Activated T-helper 1 cell treated with Interleukin-2 at 50 U/mL for 16 hours (primary cell): Measurements from ENCODE around the gene SPRYD4.
"Not testable (repeated sequence)": the region's sequence is repeated elsewhere in the genome, so short reads cannot be mapped to it uniquely, and the experiment has no call there.

Experiments
- DNase-seq: peaks from one replicate; pipeline ENCODE4 v3.0.0-alpha.2; 2020; ENCODE audit warnings: low read depth

Gene SPRYD4

DNA sequence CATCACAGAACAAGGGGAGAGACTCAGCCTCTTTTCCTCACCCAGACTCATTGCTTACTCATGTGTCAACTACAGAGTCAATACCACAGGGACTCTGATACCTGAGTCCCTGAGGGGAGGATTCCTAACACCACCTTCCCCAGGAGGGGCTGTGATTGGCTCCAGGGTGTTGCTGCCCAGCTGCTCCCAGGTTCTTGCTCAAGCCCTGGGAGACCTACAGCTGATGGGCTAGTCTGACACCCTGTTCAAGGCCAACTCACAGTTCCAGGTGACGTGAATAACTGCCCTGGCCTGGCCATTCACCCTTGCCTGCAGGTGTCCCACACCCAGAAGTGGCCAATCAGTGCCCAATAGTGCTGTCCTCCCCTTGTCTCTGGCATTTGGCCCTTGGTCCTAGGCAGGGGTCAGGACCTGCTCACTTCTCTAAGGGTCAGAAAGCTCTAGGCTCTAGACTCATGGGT lies 8.6 kb downstream of the SPRYD4 start:
- no peak for DNase-seq

DNA sequence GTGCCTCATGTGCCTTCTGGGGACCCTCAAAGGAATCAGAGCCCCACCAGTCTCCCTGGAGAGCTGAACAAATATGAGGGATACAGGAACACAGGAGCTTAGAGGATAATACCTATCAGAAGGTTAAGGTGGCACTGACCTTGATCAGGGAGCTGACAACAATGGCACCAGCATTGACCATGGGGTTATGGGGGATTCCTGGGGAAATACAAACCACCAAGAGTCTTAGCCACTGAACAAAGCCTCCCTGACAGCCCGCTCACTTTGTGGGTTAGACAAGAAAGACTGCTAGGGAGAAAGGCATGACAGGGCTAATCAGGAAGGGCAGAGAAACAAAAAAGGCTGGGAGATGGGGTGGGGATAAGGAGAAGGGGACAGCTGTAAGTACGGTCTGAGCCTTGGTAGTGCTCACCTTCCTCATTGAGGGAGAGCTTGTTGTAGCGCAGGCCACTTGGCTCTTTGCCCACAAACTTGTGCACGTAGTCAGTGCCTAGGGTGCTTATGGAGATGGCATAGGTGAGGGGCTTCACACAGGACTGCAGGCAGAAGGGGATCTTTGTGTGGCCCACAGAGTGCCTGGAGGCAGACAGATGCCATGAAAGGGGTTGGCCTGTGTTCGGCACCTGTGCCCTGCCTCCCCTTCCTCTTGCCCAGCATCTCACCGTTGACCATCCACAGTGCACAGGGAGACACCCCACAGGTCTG lies 9.3 kb downstream of the SPRYD4 start:
- no peak for DNase-seq

DNA sequence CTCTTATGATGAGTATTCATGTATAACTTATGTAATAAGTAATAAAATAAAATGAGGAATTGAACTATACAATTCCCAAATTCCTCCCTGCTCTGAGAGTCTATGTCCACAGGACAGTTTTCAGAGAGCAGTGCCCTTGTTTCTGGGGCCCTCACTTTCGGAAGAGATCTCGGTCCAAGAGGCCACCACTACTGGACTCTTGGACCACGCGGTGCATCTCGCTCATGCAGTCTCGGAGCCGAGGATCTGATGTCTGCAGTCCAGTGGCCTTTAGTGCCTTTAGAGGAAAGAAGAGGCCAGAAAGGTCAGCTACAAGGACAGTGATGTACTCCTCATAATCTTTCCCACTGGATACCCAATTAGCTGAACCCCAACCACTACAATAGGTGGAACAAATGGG lies 11.2 kb downstream of the SPRYD4 start:
- no peak for DNase-seq

DNA sequence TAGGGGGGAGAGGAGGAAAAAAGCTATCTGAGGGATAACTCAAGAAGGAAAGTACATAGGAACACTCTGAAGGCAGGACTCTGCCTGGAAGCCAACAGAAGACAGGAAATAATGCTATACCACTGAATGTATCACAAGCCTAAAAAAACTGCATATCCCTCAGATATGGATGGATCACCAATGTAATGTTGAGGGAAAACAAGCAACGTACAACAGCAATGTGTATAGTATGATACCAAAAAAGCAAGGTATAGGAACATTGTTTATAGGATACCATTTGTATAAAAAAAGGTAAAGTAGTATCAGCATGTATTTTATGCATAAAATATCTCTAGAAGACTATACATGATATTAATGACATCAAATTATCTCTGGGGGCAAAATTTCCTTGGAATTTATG lies 16.2 kb downstream of the SPRYD4 start:
- no peak for DNase-seq

DNA sequence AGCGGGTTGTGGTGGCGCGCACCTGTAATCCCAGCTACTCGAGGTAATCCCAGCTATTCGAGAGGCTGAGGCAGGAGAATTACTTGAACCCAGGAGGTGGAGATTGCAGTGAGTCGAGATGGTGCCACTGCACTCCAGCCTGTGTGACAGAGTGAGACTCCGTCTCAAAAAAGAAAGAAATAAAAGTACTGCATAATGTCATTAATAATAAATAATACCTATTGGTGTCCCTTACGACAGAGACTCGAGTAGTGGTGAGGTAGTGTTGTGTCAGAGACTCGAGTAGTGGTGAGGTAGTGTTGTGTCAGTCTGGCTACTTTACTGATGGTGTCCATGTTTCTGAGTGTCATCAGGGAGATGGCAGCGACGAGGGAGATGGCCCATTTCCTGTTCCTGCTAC lies 18.3 kb downstream of the SPRYD4 start:
- no peak for DNase-seq

DNA sequence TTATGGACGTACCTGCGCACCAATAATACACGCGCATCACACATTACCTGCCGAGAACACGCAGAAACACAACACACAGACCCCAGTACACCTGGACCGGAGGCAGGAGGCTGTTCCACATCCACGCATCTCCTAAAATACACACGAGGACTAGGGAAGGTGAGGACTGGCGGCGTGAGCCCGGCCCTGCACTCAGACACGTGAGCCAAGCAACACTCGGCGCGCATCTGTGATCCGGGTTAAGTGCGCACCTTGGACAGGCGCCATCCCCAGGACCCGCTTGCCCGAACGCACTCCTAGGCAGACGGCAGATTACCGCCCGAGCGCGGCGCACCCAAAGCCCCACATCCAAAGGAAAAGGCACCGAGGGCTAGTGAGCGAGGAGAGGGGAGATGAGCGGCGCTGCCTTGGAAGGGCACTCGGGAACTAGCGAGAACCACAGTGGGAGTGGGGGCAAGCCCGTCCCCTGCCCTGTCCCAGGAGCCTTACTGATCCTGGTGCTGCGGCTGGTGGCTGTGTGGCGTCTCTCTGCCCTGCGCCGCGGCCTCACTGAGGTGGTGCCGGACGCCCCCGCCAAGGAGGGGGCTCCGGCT lies 19.2 kb downstream of the SPRYD4 start:
- DNase-seq, result no peak

DNA sequence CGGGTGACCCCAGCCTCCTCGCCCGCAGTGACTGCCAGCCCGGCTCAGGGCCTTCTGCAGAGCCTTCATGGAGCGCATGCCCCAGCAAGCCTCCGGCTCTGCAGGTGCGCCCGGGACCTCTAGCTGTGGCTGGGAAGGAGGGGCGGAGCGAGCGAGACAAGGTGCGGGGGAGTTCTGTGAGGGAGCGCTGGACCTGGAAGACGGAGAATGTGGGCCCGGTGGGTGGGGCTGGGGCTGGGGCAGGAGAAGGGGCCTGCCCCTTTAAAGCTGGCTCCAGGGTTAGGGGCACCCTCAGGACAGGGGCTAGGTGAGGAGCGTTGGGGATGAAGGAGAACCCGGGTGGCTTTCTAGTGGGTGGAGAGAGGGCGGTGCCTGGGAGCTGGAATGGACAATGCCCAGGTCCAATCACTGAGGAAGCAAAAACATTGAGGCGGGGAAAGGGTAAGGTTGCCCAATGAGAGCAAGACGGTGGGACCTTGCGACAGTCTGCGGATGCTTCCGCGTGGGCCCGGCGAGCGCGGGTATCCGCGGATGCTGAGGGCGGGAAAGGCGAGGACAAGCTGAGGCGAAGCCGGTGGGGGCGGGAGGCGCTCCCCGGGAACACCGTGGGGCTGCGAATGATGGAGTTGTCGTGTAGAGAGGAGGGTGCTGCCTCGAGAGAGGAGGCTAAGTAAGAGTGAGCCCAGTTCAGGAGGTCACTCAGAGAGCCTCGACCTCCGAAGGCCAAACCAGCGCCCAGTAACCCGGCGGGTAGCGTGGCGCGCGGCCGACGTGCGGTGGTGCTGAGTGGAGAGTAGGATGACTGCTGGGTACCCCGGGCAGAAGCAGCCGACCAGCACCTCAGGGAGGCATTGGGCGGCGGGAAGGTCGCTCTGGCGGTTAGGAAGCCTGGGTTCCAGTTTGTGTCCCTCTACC lies 19.9 kb downstream of the SPRYD4 start, which contains the start of gene GLS2:
TSS of gene GLS2 (minus strand) at position 121 of the 915 bp plus-strand sequence. CDS start at position 78, 43 bp downstream.
- peak; percentile 63 for DNase-seq

DNA sequence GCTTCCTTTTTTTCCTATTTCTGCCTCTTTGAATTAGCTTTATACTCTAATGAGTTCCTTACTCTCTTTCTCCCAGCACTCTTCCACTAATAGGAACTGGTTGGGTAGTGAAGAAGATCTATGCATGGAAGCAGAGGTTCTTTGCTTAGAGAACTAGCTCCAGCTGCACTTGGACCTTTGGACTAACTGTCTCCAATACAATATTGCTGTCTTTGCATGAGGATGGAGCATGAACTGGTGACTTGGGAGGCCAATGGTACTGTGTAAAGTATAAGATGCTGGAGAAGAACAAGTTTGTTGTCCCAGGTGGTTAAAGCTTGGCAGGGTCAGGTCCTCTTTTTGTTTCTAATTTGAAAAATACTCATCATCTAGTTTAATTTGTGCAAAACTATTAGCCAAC lies 22.0 kb downstream of the SPRYD4 start:
- no peak for DNase-seq

DNA sequence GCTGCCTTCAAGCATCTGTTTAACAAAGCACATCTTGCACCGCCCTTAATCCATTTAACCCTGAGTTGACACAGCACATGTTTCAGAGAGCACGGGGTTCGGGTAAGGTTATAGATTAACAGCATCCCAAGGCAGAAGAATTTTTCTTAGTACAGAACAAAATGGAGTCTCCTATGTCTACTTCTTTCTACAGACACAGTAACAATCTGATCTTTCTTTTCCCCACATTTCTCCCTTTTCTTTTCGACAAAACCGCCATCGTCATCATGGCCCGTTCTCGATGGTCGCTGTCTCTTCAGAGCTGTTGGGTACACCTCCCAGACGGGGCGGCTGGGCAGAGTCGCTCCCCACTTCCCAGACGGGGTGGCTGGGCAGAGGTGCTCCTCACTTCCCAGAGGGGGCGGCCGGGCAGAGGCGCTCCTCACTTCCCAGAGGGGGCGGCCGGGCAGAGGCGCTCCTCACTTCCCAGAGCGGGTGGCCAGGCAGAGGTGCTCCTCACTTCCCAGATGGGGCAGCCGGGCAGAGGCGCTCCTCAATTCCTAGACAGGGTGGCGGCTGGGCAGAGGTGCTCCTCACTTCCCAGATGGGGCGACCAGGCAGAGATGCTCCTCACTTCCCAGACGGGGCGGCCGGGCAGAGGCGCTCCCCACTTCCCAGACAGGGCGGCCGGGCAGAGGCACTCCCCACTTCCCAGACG lies 25.2 kb downstream of the SPRYD4 start:
- not testable (repeated sequence) for DNase-seq

DNA sequence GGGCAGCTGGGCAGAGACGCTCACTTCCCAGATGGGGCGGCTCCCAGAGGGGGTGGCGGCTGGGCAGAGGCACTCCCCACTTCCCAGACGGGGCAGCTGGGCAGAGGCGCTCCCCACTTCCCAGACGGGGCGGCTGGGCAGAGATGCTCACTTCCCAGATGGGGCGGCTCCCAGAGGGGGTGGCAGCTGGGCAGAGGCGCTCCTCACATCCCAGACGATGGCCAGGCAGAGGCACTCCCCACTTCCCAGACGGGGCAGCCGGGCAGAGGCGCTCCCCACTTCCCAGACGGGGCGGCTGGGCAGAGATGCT lies 25.7 kb downstream of the SPRYD4 start:
- DNase-seq, result not testable (repeated sequence)

DNA sequence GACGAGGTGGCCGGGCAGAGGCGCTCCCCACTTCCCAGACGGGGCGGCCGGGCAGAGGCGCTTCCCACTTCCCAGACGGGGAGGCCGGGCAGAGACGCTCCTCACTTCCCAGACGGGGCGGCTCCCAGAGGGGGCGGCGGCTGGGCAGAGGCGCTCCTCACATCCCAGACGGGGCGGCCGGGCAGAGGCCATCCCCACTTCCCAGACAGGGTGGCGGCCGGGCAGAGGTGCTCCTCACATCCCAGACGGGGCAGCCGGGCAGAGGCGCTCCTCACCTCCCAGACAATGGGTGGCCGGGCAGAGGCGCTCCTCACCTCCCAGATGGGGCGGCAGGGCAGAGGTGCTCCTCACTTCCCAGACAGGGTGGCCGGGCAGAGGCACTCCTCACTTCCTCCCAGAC lies 26.1 kb downstream of the SPRYD4 start:
- not testable (repeated sequence) for DNase-seq

DNA sequence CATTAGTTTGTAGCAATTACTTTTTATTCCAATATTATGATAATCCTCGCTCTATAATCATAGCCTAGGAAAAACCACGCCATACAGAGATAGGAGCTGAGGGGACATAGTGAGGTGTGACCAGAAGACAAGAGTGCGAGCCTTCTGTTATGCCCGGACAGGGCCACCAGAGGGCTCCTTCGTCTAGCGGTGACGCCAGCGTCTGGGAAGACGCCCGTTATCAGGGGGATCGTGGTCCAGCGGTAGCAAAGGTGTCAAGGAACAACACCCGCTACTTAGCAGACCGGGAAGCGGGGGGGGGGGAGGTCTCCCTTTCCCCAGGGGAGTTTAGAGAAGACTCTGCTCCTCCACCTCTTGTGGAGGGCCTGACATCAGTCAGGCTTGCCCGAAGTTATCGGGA lies 28.3 kb downstream of the SPRYD4 start:
- peak; percentile 24 for DNase-seq

DNA sequence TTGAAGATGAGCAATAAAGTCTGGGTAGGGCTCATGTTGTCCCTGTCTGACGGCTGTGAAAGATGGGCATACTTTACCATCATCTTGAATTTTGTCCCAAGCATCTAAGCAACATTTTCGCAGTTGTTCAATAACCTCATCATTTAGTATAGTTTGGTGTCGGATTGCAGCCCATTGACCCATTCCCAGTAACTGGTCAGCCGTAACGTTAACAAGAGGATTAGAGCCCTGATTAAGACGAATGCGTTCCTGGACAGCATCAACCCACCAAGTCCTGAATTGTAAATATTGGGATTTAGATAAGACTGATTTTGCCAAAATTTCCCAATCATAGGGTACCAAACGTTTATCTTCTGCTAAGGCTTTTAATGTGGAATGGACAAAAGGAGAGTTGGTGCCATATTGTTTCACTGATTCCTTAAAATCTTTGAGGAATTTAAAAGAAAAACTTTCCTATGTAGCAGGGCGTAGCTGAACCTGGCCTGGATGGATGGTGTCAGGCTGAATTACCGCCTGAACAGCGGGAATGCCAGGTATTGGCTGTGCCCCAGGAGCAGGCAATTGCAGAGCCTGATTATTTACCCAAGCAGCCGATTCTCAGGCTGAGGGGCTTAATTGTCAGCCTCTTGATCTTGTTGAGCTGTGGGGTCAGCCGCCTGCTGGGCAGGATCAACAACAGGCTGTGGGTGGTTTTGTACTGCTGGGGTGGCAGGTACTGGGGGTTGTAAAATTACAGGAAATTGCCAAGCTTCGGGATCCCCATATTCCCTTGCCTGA lies 29.9 kb downstream of the SPRYD4 start:
- DNase-seq, result not testable (repeated sequence)

DNA sequence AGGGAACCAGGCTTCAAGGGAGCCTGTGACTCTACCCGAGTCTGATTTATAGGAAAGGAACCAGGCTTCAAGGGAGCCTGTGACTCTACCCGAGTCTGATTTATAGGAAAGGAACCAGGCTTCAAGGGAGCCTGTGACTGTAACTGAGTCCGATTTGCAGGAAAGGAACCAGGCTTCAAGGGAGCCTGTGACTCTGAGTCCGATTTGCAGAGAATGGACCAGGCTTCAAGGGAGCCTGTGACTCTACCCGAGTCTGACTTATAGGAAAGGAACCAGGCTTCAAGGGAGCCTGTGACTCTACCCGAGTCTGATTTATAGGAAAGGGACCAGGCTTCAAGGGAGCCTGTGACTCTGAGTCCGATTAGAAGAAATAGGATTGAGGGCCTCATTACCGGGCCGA lies 31.1 kb downstream of the SPRYD4 start:
- not testable (repeated sequence) for DNase-seq

DNA sequence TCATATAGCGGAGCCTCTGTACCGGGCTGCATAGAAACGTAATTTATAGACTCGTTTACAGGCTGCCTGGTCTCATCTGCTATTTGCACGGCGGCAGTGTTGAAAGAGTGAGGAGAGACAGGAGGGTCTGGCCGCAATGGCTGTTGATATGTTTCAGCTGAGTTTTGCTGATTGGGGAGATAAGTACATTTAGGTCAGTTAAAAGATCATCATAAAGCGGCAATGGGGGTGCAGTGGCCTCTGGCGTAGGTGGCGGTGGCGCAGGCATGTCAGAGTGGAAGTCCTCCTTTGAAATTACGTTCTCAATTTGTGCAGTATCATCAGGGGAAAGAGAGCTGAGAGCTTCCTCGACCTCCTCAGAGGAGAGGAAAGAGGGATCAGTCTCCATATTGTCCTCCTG lies 31.5 kb downstream of the SPRYD4 start:
- DNase-seq, result not testable (repeated sequence)

DNA sequence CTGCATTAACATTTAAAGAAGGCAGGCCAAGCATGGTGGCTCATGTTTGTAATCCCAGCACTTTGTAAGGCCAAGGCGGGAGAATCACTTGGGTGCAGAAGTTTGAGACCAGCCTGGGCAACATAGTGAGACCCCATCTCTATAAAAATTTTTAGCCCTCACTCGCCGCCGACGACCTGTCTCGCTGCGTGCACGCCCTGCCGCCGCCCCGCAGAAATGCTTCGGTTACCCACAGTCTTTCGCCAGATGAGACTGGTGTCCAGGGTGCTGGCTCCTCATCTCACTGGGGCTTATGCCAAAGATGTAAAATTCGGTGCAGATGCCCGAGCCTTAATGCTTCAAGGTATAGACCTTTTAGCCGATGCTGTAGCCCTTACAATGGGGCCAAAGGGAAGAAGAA lies 42.4 kb downstream of the SPRYD4 start:
- DNase-seq, result no peak

DNA sequence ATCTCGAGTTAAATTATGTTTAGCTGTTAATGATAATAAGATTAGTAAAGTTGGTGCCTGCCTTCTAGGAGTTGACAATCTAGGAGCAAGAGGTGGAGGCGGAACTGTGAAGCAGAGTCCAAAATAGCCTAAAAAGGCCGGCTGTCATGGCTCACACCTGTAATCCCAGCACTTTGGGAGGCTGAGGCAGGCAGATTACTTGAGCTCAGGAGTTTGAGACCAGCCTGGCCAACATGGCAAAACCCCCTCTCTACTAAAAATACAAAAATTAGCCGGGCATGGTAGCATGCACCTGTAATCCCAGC lies 45.6 kb downstream of the SPRYD4 start:
- DNase-seq, result not testable (repeated sequence)

DNA sequence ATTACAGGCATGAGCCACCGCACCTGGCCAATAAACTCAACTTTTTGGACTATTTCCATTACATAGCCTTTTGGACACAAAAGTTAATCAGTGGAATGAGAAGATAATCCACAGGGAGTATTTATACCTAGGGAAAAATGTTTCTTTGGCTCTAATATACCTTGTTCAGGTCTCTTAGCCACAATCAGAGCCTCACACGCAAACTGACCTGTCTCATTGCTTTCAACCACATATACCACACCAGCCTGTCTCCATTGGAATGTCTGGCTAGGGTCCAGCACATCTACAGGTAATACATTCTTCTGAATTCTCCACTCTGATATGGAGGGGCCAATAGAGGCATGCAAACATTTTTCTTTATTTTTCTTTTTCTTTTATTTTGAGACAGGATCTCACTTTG lies 49.5 kb downstream of the SPRYD4 start:
- DNase-seq, result no peak

DNA sequence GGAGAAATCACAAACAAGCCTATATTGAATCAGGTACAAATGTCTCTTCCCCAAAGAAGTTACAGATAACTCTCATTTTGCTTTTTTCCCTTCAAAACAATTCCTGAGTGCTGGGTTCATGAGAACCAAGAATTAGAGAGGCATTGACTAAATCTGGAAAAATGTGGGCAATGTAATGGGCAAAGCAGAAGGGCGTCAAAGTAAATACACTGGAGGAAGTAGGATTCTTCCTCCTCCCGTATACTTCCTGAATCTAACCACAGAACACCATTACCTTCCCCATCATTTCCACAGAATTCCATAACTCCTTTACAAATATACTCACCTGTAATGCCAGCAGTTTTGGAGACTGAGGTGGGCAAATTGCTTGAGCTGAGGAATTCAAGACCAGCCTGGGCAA lies 50.2 kb downstream of the SPRYD4 start:
- DNase-seq, result no peak

DNA sequence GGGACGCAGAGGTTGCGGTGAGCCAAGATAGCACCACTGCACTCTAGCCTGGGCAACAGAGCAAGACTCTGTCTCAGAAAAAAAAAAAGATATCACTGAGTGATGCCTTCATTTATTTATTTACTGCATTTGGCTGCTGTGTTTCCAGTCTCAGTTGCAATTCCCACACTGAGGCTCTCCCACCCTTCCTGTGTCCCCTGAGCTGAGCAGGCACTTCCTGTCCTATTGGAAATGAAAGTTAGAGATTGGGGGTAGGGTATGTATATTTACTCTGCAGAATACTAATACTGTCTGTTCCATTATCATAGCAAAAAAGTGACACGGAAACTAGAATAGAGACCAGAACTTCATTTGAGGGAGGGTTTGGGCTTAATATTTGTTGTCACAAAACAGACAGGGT lies 51.7 kb downstream of the SPRYD4 start:
- DNase-seq, result no peak

DNA sequence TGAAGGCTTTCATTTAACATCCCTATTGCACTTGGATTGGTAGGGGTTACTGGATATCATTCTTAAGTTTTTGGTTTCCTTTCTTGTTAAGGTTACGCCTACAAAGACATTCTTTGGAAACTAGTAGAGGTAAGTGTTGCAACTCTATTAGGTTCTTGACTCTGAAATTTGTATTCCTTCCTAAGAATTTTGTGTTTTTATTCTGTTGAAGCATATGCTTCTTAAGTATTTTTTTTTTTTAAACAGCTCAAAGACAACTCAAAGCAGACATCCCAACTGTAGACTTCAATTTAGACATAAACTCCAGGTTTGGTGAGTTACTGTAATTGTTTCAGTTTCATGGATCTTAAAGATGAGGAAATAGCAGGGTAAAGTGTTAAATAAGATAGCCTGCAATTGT lies 52.1 kb downstream of the SPRYD4 start:
- DNase-seq, result no peak

DNA sequence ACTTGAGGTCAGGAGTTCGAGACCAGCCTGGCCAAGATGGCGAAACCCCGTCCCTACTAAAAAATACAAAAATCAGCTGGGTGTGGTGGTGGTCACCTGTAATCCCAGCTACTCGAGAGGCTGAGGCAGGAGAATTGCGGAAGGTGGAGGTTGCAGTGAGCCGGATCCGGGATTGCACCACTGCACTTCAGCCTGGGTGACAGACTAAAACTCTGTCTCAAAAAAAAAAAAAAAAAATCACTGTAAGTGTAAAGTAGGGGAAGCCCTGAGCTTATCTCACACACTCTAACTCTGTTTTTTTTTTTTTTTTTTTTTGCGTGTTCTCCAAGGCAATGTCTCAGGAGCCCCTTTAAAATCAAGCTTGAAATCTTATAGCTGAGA lies 52.8 kb downstream of the SPRYD4 start:
- DNase-seq, result no peak
